DND-41 (cell line): Measurements from ENCODE around the gene MKNK1.

Experiments used
- ATAC-seq: fragments of 200-7000 bp; cut with Tn5 transposase; 3 replicates; pipeline ENCODE4 v1.9.1; 2021; ENCODE audit warnings: low read depth; ENCODE audit not compliant: insufficient read depth
- DNase-seq: peaks from one replicate; pipeline ENCODE4 v3.0.0-alpha.2; 2020
- H2AFZ ChIP-seq: 2 replicates; pipeline ENCODE4 v1.6.0; 2012; ENCODE audit warnings: low read depth, low read length
- H3K27ac ChIP-seq: 2 replicates; pipeline ENCODE4 v1.5.1; 2012; ENCODE audit warnings: low read length, inconsistent platforms
- H3K27me3 ChIP-seq: fragments of 200-600 bp; sonication (generic); 2 replicates; pipeline ENCODE4 v1.6.0; 2012; ENCODE audit warnings: low read length, mild to moderate bottlenecking, inconsistent platforms; ENCODE audit not compliant: insufficient read depth, poor library complexity
- H3K36me3 ChIP-seq: 2 replicates; pipeline ENCODE4 v1.5.1; 2012; ENCODE audit warnings: low read length, inconsistent platforms; ENCODE audit not compliant: insufficient read depth
- H3K4me1 ChIP-seq: 2 replicates; pipeline ENCODE4 v1.5.1; 2012; ENCODE audit warnings: mild to moderate bottlenecking, low read length; ENCODE audit not compliant: insufficient read depth
- H3K4me2 ChIP-seq: 2 replicates; pipeline ENCODE4 v1.6.0; 2012; ENCODE audit warnings: mild to moderate bottlenecking, moderate library complexity, low read length, inconsistent platforms; ENCODE audit not compliant: insufficient read depth
- H3K4me3 ChIP-seq, 2 experiments: fragments of 200-600 bp in 1 of 2; shearing (Covaris generic) in 1 of 2; 2 replicates each; pipeline ENCODE4 v1.5.1; 2012 to 2016; ENCODE audit warnings: inconsistent platforms in 2 of 2, low read length in 2 of 2, mild to moderate bottlenecking in 2 of 2, low read depth in 1 of 2, moderate library complexity in 1 of 2
- H3K79me2 ChIP-seq: 2 replicates; pipeline ENCODE4 v1.6.0; 2012; ENCODE audit warnings: low read length, inconsistent platforms; ENCODE audit not compliant: insufficient read depth
- H3K9ac ChIP-seq: 2 replicates; pipeline ENCODE4 v1.6.0; 2012; ENCODE audit warnings: low read depth, mild to moderate bottlenecking, inconsistent platforms, low read length, moderate library complexity
- H3K9me3 ChIP-seq: 2 replicates; pipeline ENCODE4 v1.5.1; 2012; ENCODE audit warnings: low read length, moderate library complexity, mild to moderate bottlenecking, inconsistent platforms; ENCODE audit not compliant: insufficient read depth, severe bottlenecking
- H4K20me1 ChIP-seq: 2 replicates; pipeline ENCODE4 v1.6.0; 2012; ENCODE audit warnings: low read length; ENCODE audit not compliant: insufficient read depth
- CTCF ChIP-seq: IDR thresholded peaks from 2 replicates; pipeline ENCODE4 v1.5.1; 2012; ENCODE audit warnings: borderline replicate concordance, low read length, moderate library complexity, mild to moderate bottlenecking; ENCODE audit not compliant: poor library complexity, severe bottlenecking; ENCODE audit errors: extremely low read depth
- EZH2 ChIP-seq: IDR thresholded peaks from 3 replicates; pipeline ENCODE4 v1.6.1; 2012; ENCODE audit warnings: borderline replicate concordance, low read depth, mild to moderate bottlenecking, moderate library complexity, low read length, inconsistent platforms; ENCODE audit not compliant: severe bottlenecking

The MKNK1 gene

GRCh38 chr1:46622344-46622743 lies 18.3 kb upstream of the MKNK1 start:
- H3K36me3 ChIP-seq: no peaks in the 10 kb centered on the region
- no peak overlapping the region for H3K9ac ChIP-seq
- H3K4me3 ChIP-seq: no peak overlapping the region
- H3K4me2 ChIP-seq: no peak overlapping the region
- no peak overlapping the region for H2AFZ ChIP-seq
- H3K27me3 ChIP-seq: peaks cover 4% of the 10 kb centered on the region
- H4K20me1 ChIP-seq: no peaks in the 10 kb centered on the region
- H3K27ac ChIP-seq: no peak overlapping the region
- H3K79me2 ChIP-seq: no peaks in the 10 kb centered on the region
- TF ChIP-seq EZH2 (no peak), CTCF (peak; percentile 54)
- no peaks in the 10 kb centered on the region for H3K4me1 ChIP-seq
- DNase-seq (no peak), ATAC-seq (0 out of 3 replicates have a peak, but pooled peaks have one; percentile 29)
- H3K9me3 ChIP-seq: no peaks in the 10 kb centered on the region

GRCh38 chr1:46621930-46622329 lies 17.9 kb upstream of the MKNK1 start:
- Histone ChIP-seq H3K27me3 (peaks cover 4% of the 10 kb centered on the region), H3K9ac (no peak overlapping the region), H2AFZ (no peak overlapping the region), H3K4me1 (peaks cover 3% of the 10 kb centered on the region), H3K4me2 (no peak overlapping the region), H3K36me3 (no peaks in the 10 kb centered on the region), H3K79me2 (no peaks in the 10 kb centered on the region), H3K27ac (no peak overlapping the region), H3K9me3 (no peaks in the 10 kb centered on the region), H4K20me1 (no peaks in the 10 kb centered on the region), H3K4me3 (no peak overlapping the region)
- no peak for DNase-seq
- no peak for ATAC-seq
- no peak for TF ChIP-seq CTCF
- no peak for TF ChIP-seq EZH2

GRCh38 chr1:46619656-46620258 lies 15.7 kb upstream of the MKNK1 start:
- Histone ChIP-seq H4K20me1 (no peaks in the 10 kb centered on the region), H3K4me3 (no peak overlapping the region), H3K4me1 (peaks cover 18% of the 10 kb centered on the region), H3K36me3 (no peaks in the 10 kb centered on the region), H3K9me3 (no peaks in the 10 kb centered on the region), H3K27ac (no peak overlapping the region), H3K79me2 (no peaks in the 10 kb centered on the region), H2AFZ (no peak overlapping the region), H3K27me3 (peaks cover 4% of the 10 kb centered on the region), H3K9ac (no peak overlapping the region), H3K4me2 (no peak overlapping the region)
- no peak for DNase-seq
- TF ChIP-seq EZH2 (no peak), CTCF (no peak)
- ATAC-seq: no peak
